Upper lobe of left lung (tissue), 6 donors: ENCODE results near the gene FBXW5. TPM values are rescaled to one million over a fixed set of nuclear protein-coding genes. Genes with fewer than 3 reads are reported as not detected.
A peak's percentile ranks its signal among the peaks of the same experiment; 100 is the strongest.

Experiments
- ATAC-seq, 2 donors: fragments of 200-7000 bp; cut with Tn5 transposase; one replicate each; pipeline ENCODE4 v1.9.1; 2022; ENCODE audit warnings: mild to moderate bottlenecking in 2 of 2, moderate library complexity in 2 of 2; ENCODE audit not compliant: low FRiP score in 2 of 2
- DNase-seq, 2 donors: peaks; one replicate each; pipeline ENCODE4 v3.0.0-alpha.2; 2019 to 2020
- H3K27ac ChIP-seq, 4 donors: fragments of 200-600 bp; sonication (generic); one replicate each; pipeline ENCODE4 v1.5.1; 2016 to 2019
- H3K27me3 ChIP-seq, 4 donors: fragments of 200-600 bp; sonication (generic); one replicate each; pipeline ENCODE4 v1.5.1; 2017 to 2019
- H3K36me3 ChIP-seq, 4 donors: fragments of 200-600 bp; sonication (generic); one replicate each; pipeline ENCODE4 v1.5.1; 2016 to 2019
- H3K4me1 ChIP-seq, 4 donors: fragments of 200-600 bp; sonication (generic); one replicate each; pipeline ENCODE4 v1.5.1; 2018 to 2019
- H3K4me3 ChIP-seq, 4 donors: fragments of 200-600 bp; sonication (generic); one replicate each; pipeline ENCODE4 v1.5.1; 2017 to 2019; ENCODE audit warnings: mild to moderate bottlenecking in 2 of 4, moderate library complexity in 1 of 4
- H3K9me3 ChIP-seq, 4 donors: fragments of 200-600 bp; sonication (generic); one replicate each; pipeline ENCODE4 v1.5.1; 2018 to 2019
- CTCF ChIP-seq, 6 experiments: fragments of 450-650 bp in 4 of 6; fragments of 200-600 bp in 2 of 6; sonication (generic) in 2 of 6; IDR thresholded peaks; one replicate each; pipeline ENCODE4 v1.5.1; 2016 to 2019; ENCODE audit warnings: antibody characterized with exemption in 6 of 6
- EP300 ChIP-seq, 4 donors: sonication (generic); formaldehyde crosslinking; IDR thresholded peaks; one replicate each; pipeline ENCODE4 v1.5.1; 2017; ENCODE audit warnings: antibody characterized with exemption in 4 of 4, control low read depth in 2 of 4
- POLR2A ChIP-seq, 4 donors: fragments of 450-650 bp; IDR thresholded peaks; one replicate each; pipeline ENCODE4 v1.5.1; 2016 to 2017; ENCODE audit warnings: antibody characterized with exemption in 4 of 4, mild to moderate bottlenecking in 2 of 4
- POLR2AphosphoS5 ChIP-seq, 2 donors: sonication (generic); formaldehyde crosslinking; IDR thresholded peaks; one replicate each; pipeline ENCODE4 v1.5.1; 2017; ENCODE audit warnings: antibody characterized with exemption in 2 of 2
- WGBS, 2 donors: methylation state at CpG; one replicate each; pipeline ENCODE4 v1.1.5; 2017 to 2018; 5-methylcytosine and 5-hydroxymethylcytosine counted together
- total RNA-seq, 6 donors: library from RNA; depleted of rRNA in 4 of 6; stranded (reverse); fragments of >200 nt in 4 of 6; gene quantifications; one replicate each; pipeline versions ENCODE4 v1.1.0 to v1.2.1, GENCODE V29; 2016 to 2021
- donor health status: DM: no; HTN: no; CAD: no; lungs with moderate emphysema.
- donor health status: DM: no; HTN: yes; CAD: no; lungs with severe emphysema.

The FBXW5 gene
- total RNA-seq, 6 donors from 2014 or later = 93.3 to 191 (median 153) TPM

- WGBS, 2 donors = 89 to 95% methylated on average over 16 to 17 of the region's 17 CpGs
- Histone ChIP-seq H3K27me3 (no peaks in the 10 kb centered on the region), H3K4me3 (no peak overlapping the region), H3K9me3 (no peaks in the 10 kb centered on the region), H3K4me1 (no peaks in the 10 kb centered on the region), H3K36me3 (peaks cover 0 to 81% (median 43%) of the 10 kb centered on the region in 4 donors), H3K27ac (no peak overlapping the region)
- TF ChIP-seq POLR2AphosphoS5 (IDR thresholded peaks at IDR 0.05) (no peak), CTCF (IDR thresholded peaks at IDR 0.05) (no peak), EP300 (IDR thresholded peaks at IDR 0.05) (no peak), POLR2A (IDR thresholded peaks at IDR 0.05) (no peak)
- no peak for ATAC-seq
- DNase-seq = peak in 1 of 2 donors; percentile 37
Measured at GRCh38 chr9:136913701-136914438, 30.7 kb downstream of the FBXW5 start.

- Histone ChIP-seq H3K4me1 (no peaks in the 10 kb centered on the region), H3K27ac (no peak overlapping the region), H3K27me3 (no peaks in the 10 kb centered on the region), H3K4me3 (no peak overlapping the region), H3K9me3 (no peaks in the 10 kb centered on the region), H3K36me3 (peaks cover 0 to 80% (median 45%) of the 10 kb centered on the region in 4 donors)
- ATAC-seq (no peak), DNase-seq (peak in 1 of 2 donors; percentile 73)
- no peak for TF ChIP-seq POLR2AphosphoS5 (IDR thresholded peaks at IDR 0.05)
- WGBS, 2 donors = 87 to 95% methylated on average over 8 to 12 of the region's 12 CpGs
Measured at GRCh38 chr9:136910901-136911245, 33.7 kb downstream of the FBXW5 start.

- no peaks in the 10 kb centered on the region for H3K27me3 ChIP-seq
- DNase-seq = peak in 1 of 2 donors; percentile 37
- H3K4me1 ChIP-seq = peaks cover 0 to under 1% (median 0%) of the 10 kb centered on the region in 4 donors
- no peak overlapping the region for H3K27ac ChIP-seq
- no peak for ATAC-seq
- H3K4me3 ChIP-seq = no peak overlapping the region
- H3K9me3 ChIP-seq = no peaks in the 10 kb centered on the region
- TF ChIP-seq EP300 (IDR thresholded peaks at IDR 0.05) (no peak), CTCF (IDR thresholded peaks at IDR 0.05) (no peak), POLR2AphosphoS5 (IDR thresholded peaks at IDR 0.05) (no peak), POLR2A (IDR thresholded peaks at IDR 0.05) (no peak)
- 95 to 96% methylated on average over 9 to 12 of the region's 12 CpGs for WGBS, 2 donors
- peaks cover 0 to 75% (median 44%) of the 10 kb centered on the region in 4 donors for H3K36me3 ChIP-seq
Measured at GRCh38 chr9:136910197-136910900, 34.2 kb downstream of the FBXW5 start.

- WGBS, 2 donors = 95% methylated on average over 15 to 29 of the region's 29 CpGs
- TF ChIP-seq POLR2A (IDR thresholded peaks at IDR 0.05) = no peak
- TF ChIP-seq CTCF (IDR thresholded peaks at IDR 0.05) = no peak
- TF ChIP-seq POLR2AphosphoS5 (IDR thresholded peaks at IDR 0.05) = no peak
- no peak for TF ChIP-seq EP300 (IDR thresholded peaks at IDR 0.05)
- H3K27ac ChIP-seq = no peak overlapping the region
- no peak overlapping the region for H3K4me3 ChIP-seq
- peaks cover 0 to 48% (median 36%) of the 10 kb centered on the region in 4 donors for H3K36me3 ChIP-seq
- peak in 1 of 2 donors; percentile 71 for DNase-seq
- peaks cover 12 to 16% (median 15%) of the 10 kb centered on the region in 4 donors for H3K4me1 ChIP-seq
- H3K27me3 ChIP-seq = no peaks in the 10 kb centered on the region
- no peak for ATAC-seq
- no peaks in the 10 kb centered on the region for H3K9me3 ChIP-seq
Measured at GRCh38 chr9:136907011-136907914, 37.3 kb downstream of the FBXW5 start.

GRCh38 chr9:136906266-136906665 is 38.3 kb downstream of the FBXW5 start:
- H3K4me3 ChIP-seq = no peak overlapping the region
- no peaks in the 10 kb centered on the region for H3K27me3 ChIP-seq
- no peak overlapping the region for H3K27ac ChIP-seq
- DNase-seq (no peak), ATAC-seq (no peak)
- peaks cover 0 to 46% (median 36%) of the 10 kb centered on the region in 4 donors for H3K36me3 ChIP-seq
- peaks cover 22 to 26% (median 25%) of the 10 kb centered on the region in 4 donors for H3K4me1 ChIP-seq
- 76 to 82% methylated on average over 4 of the region's 4 CpGs for WGBS, 2 donors
- TF ChIP-seq EP300 (IDR thresholded peaks at IDR 0.05) (no peak), POLR2AphosphoS5 (IDR thresholded peaks at IDR 0.05) (no peak), POLR2A (IDR thresholded peaks at IDR 0.05) (no peak), CTCF (IDR thresholded peaks at IDR 0.05) (no peak)
- no peaks in the 10 kb centered on the region for H3K9me3 ChIP-seq
